ENCODE results near the gene EEF2KMT.
"Not testable (repeated sequence)": the region's sequence is repeated elsewhere in the genome, so short reads cannot be mapped to it uniquely, and the experiment has no call there.

DNA sequence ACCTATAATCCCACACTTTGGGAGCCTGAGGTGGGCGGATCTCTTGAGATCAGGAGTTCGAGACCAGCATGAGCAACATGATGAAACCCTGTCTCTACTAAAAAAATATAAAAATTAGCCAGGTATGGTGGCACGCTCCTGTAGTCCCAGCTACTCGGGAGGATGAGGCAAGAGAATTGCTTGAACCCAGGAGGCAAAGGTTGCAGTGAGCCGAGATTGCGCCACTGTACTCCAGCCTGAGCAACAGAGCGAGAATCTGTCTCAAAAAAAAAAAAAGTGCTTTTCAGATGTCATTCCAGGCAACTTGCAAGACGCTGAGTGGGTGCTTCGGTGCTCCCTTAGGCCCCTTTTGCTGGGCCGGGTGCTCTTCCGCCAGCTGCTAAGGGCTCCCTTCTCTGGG is 53.0 kb downstream of the EEF2KMT start:
- TF ChIP-seq POLR2A, POLR2AphosphoS5 (IDR thresholded peaks at IDR 0.05; ENCODE audit: low read depth, low read length): not testable (repeated sequence)
